Astrocyte of the spinal cord (primary cell): ENCODE results near the gene UBA7.

Experiments used
- DNase-seq: peaks from one replicate; pipeline ENCODE4 v3.0.0; 2011; ENCODE audit warnings: low read depth, low spot score
- H3K4me3 ChIP-seq: 2 replicates; pipeline ENCODE4 v1.5.1; 2011; ENCODE audit warnings: low read depth, mild to moderate bottlenecking, low read length, moderate library complexity
- CTCF ChIP-seq: IDR thresholded peaks from 2 replicates; pipeline ENCODE4 v1.5.1; 2012; ENCODE audit warnings: low read depth, mild to moderate bottlenecking, low read length, inconsistent platforms
- in situ Hi-C: cut with HindIII; loops from 2 replicates; pipeline ENCODE4 v1.10.0; 2017; ENCODE audit warnings: low sequenced_read_pairs

Gene UBA7

DNA sequence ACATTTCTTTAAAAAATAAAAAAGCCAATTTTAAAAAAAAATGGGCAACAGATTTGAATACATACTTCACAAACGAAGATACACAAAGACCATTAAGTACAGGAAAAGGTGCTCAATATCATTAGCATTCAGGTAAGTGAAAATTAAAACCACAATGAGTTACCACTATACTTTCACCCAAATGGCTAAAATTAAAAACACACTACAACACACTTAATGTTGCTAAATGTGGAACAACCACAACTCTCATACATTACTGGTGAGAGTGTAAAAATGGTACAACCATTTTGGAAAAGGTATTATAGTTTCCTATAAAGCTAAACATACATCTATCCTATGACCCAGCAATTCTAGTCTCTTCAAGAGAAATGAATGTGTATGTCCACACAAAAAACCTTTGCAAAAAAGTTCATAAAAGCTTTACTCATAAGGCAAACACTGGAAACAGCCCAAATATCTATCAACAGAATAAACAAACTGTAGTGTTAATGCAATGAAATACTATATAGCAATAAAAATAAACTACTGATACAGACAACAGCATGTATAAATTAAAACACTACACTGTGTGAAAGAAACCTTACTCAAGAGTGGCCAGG is 42.3 kb downstream of the UBA7 start:
- in situ Hi-C loops: no loop called here
- no peak for DNase-seq
- TF ChIP-seq CTCF: no peak
- H3K4me3 ChIP-seq: no peak overlapping the region

DNA sequence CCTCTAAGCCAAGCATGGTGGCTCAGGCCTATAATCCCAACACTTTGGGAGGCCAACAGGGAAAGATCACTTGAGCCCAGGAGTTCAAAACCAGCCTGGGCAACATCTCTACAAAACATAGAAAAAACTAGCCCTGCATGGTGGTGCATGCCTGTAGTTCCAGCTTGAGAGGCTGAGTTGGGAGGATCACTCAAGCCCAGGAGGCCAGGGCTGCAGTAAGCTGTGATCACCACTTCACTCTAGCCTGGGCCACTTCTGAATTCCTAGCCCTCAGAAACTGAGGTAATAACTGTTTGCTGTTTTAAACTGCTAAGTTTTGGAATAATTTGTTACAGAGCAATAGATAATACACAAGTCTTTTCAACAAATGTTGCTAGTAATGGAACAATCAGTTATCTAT is 43.8 kb downstream of the UBA7 start:
- no peak for TF ChIP-seq CTCF

GRCh38 chr3:49769286-49769915 is 44.4 kb downstream of the UBA7 start:
- no peak for TF ChIP-seq CTCF
- H3K4me3 ChIP-seq: no peak overlapping the region
- in situ Hi-C loops: no loop called here
- no peak for DNase-seq

More for the DNA sequence above, 43.8 kb downstream of the UBA7 start:
- in situ Hi-C loops: no loop called here
- H3K4me3 ChIP-seq: no peak overlapping the region
- no peak for DNase-seq

DNA sequence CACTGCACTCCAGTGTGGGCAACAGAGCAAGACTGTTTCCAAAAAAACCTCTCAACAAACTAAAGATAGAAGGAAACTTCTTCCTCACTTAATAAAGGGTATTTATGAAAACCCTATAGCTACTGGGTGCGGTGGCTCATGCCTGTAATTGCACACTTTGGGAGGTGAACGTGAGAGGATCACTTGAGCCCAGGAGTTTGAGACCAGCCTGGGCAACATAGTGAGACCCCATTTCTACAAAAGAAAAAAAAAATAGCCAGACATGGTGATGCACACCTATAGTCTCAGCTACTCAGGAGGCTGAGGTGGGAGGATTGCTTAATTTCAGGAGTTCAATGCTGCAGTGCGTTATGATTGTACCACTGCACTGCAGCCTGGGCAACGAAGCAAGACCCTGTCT is 49.8 kb downstream of the UBA7 start:
- DNase-seq: no peak
- in situ Hi-C loops: no loop called here

GRCh38 chr3:49761661-49762060 is 52.1 kb downstream of the UBA7 start:
- in situ Hi-C loops: no loop called here
- H3K4me3 ChIP-seq: no peak overlapping the region
- DNase-seq: no peak
- TF ChIP-seq CTCF: no peak

More for the DNA sequence above, 49.8 kb downstream of the UBA7 start:
- no peak overlapping the region for H3K4me3 ChIP-seq
- no peak for TF ChIP-seq CTCF

GRCh38 chr3:49759226-49759625 is 54.5 kb downstream of the UBA7 start:
- in situ Hi-C loops: no loop called here
- H3K4me3 ChIP-seq: no peak overlapping the region
- DNase-seq: no peak
- no peak for TF ChIP-seq CTCF
